HG03103 (cell line): ENCODE measurements around the gene CD69.
"Not testable (repeated sequence)": the region's sequence is repeated elsewhere in the genome, so short reads cannot be mapped to it uniquely, and the experiment has no call there.

Experiments used
- ATAC-seq: cut with Tn5 transposase; IDR thresholded peaks from one replicate; pipeline ENCODE4 v1.9.1; 2021; ENCODE audit warnings: low read depth; ENCODE audit not compliant: unreplicated experiment

The CD69 gene

GRCh38 chr12:9751204-9752144, 9.2 kb downstream of the CD69 start:
- ATAC-seq, result no peak

DNA sequence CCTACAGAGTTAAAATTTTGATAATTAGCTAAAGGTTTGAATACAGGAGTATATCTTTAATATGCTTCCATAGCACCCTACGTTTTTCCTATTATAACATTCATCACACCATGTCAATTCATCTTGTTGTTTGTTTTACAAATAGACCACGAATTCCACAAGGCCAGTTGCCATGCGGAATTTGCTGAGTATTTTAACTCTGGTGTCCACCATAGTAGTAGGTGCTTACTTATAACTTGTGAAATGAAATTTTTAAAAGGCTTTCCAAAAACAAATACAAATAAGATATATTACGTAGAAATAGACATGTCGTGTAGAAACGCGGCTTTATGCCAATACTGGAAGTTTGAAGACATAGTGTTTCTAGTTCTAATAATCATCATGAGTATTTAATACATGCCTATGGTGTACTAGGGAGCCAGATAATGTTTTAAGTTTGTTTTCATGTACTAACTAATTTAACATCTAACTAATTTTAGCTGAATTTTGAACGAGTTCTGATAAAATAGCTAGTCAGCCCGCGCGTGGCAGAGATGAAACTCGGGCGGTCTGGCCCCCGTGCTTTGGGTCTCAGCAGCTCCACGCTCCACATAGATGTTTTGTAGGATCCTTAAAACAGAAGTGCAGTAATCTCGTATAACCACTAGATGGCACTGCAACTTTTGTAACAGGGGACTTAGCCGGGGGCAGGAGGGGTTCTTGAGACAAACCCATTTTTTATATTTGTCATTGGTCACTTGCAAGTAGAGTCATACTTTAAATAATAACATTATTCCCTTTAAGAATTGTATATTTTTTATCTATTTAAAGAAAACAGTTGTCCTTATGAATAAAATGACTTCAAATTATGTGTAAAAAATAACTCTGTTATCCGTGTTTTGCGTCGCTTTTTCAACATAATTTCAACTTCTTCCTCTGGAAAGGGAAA, 10.2 kb downstream of the CD69 start:
- ATAC-seq, result no peak

- no peak for ATAC-seq
These were observed 11.1 kb downstream of the CD69 start for GRCh38 chr12:9749640-9750039.

- ATAC-seq, result no peak
These were observed 15.5 kb downstream of the CD69 start for GRCh38 chr12:9745199-9745598.

DNA sequence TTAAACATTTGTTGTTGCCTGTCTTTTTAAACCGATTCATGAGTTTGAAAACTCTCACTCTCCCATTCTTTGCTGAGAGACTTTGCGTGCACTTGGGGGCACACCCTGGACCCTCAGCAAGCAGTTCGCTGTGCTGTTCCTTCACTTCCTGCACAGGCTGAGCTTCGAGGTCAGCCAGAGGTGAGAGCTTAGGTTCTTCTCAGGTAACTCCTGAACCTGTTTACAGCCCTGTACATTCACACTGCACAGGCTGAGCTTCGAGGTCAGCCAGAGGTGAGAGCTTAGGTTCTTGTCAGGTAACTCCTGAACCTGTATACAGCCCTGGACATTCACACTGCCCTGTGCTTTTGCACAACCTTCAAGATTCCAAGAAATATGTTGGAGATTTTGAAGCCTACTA, 18.0 kb downstream of the CD69 start:
- ATAC-seq, result no peak

DNA sequence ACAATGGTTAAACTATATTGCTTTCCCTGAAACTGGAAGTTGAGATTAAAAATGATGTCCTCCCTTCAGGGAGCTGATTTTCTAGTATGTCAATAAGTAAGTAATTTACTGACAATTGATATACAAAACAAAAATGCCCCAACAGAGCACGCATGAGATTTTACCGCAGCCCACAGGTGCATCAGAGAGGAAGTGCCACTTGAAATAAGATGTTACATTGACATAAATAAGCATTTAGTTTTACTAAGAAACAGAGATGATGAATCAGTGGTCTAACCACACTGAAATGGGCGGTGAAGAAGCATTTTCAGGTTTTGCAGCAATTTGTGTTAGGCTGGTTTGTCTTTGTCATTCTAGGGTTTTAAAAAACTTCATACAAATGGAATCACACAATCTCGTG, 19.0 kb downstream of the CD69 start:
- peak; percentile 75 for ATAC-seq

DNA sequence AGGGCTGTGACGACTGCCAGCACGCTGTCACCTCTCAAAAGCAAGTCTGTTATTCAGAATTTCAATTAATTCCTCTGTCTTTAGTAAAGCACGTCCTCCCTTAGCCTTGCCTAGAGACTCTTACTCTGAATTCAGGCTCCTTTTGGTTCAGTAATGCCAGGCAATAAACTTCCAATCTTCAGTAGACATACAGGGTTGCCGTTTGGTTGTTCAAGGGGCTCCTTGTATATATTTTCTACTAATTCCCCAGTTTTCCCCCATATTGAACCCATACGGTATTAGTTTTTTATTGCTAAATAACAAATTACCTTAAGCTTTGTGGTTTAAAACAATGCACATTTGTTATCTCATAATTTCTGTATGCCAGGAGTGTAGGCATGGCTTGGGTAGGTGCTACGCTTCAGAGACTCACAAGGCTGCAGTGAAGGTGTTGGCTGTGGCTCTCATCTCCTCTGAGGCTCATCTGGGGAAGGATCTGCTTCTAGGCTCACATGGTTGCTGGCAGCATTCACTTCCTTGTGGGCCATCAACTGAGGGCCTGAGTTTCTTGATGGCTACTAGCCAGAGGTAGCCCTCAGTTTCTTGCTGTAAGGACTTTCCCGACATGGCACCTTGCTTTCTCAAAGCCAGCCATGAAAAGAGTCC, 20.5 kb downstream of the CD69 start:
- no peak for ATAC-seq

- ATAC-seq, result not testable (repeated sequence)
These were observed 21.1 kb downstream of the CD69 start for GRCh38 chr12:9739404-9740105.

GRCh38 chr12:9738905-9739304, 21.8 kb downstream of the CD69 start:
- not testable (repeated sequence) for ATAC-seq

DNA sequence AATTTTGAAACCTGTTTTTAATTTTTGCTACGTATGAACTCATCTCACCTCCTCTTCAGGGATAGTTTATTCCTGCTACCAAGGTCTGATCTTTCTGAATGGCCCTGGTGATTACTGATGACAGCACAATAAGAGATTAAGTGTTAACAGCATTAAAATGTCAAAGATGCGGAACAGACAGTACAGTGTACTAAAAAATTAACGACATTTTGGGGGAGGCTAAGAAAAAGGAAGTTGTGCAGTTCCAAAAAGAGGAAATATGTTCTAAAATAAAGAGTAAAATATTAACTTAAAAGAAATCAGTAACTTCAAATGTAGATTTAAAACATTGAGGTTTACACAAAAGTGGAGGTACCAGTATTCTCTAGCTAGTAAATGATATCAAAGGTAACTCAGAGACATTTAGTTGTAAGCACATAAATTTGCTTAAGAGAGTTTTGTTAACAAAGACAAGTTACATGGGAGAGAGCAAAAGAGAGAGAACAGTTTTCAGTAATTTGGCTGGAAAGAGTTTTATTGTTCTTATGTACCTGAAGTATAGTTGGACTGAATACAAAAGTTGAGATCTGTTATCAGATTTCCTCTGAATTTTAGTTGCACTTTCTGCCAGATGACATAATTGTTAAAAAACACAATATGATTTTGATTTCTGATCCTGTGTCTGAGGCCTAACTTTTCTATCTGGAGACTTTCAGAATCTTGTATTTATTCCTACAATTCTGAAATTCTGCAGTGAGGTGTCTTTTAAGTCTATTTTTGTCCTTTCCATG, 23.6 kb downstream of the CD69 start:
- no peak for ATAC-seq

DNA sequence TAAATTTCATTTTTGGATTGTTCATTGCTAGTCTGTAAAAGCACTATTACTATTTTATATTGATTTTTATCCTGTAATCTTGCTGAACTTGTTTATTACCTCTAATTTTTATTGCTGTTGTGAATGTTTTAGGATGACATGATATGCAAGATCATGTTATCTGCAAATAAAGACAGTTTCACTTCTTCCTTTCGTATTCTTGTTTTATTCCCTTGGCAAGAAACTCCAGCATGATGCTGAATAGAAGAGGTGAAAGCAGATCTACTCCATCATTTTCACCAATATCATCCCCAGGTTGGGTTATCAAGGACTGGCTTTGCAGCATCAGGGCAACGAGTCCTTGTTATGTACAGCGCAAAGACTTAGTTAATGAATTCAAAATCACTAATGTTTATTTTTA, 25.1 kb downstream of the CD69 start:
- no peak for ATAC-seq

DNA sequence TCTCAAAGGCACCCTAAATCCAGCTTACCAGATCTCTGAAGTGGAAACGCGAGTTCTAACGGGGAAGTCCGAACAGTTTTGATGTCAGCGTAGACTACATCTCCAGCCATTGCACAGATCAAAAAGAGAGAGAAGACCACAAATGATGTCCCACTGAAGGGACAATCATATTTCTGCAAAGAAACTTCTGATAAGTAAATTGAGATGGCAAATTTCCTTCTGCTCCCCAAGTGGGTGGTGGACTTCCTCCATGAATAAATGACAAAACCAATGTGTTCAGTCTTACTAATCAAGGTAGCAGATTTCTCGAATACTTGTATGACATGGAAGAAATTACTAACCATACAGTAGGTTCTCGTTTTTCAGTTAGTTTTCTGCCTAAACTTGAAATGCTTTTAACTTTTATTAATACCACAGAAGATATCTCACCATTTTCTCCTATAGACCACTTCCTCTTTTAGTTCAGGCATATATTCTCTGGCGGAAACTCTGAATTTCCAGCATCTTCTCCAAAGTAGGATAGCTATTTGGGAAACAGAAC, 27.7 kb downstream of the CD69 start, which contains the start of gene CLECL1:
CLECL1 (minus strand) TSS at position 177 of the 541 bp plus-strand sequence.
- ATAC-seq, result no peak

- ATAC-seq, result no peak
These were observed 28.9 kb downstream of the CD69 start for GRCh38 chr12:9731797-9732196.

- no peak for ATAC-seq
These were observed 29.3 kb downstream of the CD69 start for GRCh38 chr12:9731393-9731792.

GRCh38 chr12:9730591-9730990, 30.1 kb downstream of the CD69 start:
- no peak for ATAC-seq

GRCh38 chr12:9730011-9730410, 30.7 kb downstream of the CD69 start:
- ATAC-seq, result no peak

DNA sequence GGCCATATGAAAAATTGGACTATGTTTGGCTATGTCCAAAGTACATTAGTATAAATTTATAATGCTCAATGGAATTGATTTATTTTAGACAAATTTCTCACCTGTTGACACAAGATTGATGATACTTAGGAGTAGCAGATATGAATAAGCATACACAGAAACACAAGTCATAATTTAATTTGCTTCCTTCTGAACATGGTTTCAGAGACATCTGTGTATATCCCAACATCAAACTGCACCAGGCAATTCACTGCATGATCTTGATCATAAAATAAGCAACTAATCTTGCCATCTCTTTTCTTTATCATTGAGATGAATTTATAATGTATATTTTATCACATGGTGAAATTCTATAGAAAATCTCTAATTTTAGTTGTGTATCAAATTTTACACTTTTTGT, 31.6 kb downstream of the CD69 start:
- ATAC-seq, result no peak

DNA sequence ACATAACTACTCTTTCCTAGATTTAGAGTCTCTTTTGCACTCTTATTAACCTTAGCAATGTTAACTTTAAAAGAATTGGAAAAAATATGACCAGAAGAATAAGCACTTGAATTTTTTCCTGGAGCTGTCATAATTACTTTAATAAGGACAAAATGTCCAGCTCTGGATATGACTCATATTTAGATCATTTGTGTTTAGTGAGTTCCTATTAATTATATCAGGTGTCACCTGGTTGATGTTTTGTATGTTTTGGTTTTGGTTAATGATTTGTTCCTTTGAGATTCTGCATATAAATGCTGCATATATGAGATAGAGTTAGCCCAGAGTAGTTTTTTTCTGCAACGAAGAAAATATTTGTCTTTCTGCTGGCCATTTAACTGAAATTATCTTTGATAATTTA, 32.9 kb downstream of the CD69 start:
- ATAC-seq, result no peak

DNA sequence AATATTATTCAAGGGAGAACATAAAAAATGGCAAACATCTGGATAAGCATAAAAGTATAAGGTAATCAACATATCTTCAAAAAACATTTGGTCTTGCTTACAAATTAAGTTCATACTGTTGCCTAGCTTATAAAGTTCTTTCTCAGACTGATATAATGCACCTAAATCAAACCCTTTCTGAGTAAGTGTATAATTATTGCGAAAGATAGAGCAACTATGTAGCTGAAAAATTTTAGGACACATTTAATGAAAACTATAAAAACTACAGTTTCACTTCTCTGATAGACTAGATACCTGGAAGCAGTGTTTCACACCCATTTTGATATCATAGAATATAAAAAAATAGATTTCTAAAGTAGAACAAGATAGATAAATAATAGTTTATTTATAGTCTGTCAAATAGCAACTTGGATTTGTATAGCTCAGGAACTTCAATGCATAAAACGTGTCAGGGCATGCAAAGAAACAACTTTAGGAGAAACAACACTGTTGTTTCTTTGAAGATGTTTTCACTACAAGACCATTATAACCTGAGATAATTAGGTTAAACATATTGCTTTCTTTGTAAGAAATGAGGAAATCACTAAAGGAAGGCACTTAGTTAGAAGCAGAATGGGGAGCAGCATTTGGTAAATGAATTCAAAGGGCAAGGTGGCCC, 35.4 kb downstream of the CD69 start:
- ATAC-seq, result no peak
